Progenitor cell of endocrine pancreas (in vitro differentiated cells): Measurements from ENCODE around the gene PLAC9. TPM values are rescaled to one million over a fixed set of nuclear protein-coding genes. Genes with fewer than 3 reads are reported as not detected.

Experiments used
- DNase-seq: peaks from one replicate; pipeline ENCODE4 v3.0.0; 2021; ENCODE audit warnings: low spot score; ENCODE audit not compliant: unreplicated experiment
- H3K27ac Mint-ChIP-seq: 2 replicates; pipeline ENCODE4 v1.8.0; 2021; ENCODE audit warnings: mild to moderate bottlenecking, moderate library complexity, mixed read lengths
- H3K27me3 Mint-ChIP-seq: 2 replicates; pipeline ENCODE4 v1.8.0; 2021; ENCODE audit warnings: mixed read lengths
- H3K36me3 Mint-ChIP-seq: 2 replicates; pipeline ENCODE4 v1.8.0; 2022; ENCODE audit warnings: mixed read lengths; ENCODE audit not compliant: insufficient read depth
- H3K4me1 Mint-ChIP-seq: 2 replicates; pipeline ENCODE4 v1.8.0; 2021; ENCODE audit warnings: low read depth, mixed read lengths
- H3K4me3 Mint-ChIP-seq: 2 replicates; pipeline ENCODE4 v1.8.0; 2021; ENCODE audit warnings: low read depth, mild to moderate bottlenecking, moderate library complexity, mixed read lengths
- H3K9me3 Mint-ChIP-seq: 2 replicates; pipeline ENCODE4 v1.8.0; 2021; ENCODE audit warnings: low read depth, mixed read lengths
- CTCF ChIP-seq: fragments of 200-600 bp; sonication (generic); IDR thresholded peaks from one replicate; pipeline ENCODE4 v1.5.0; 2021; ENCODE audit warnings: antibody characterized with exemption, mild to moderate bottlenecking; ENCODE audit not compliant: unreplicated experiment
- total RNA-seq: library from RNA; stranded (reverse); gene quantifications from 2 replicates; pipeline ENCODE4 v1.2.1, GENCODE V29; 2021

The PLAC9 gene
- total RNA-seq, 1 donor from 2014 or later: 0.79 TPM

- peaks cover 26% of the 10 kb centered on the region for H3K4me1 Mint-ChIP-seq
- H3K4me3 Mint-ChIP-seq: no peak overlapping the region
- peaks cover 5% of the 10 kb centered on the region for H3K9me3 Mint-ChIP-seq
- no peaks in the 10 kb centered on the region for H3K27me3 Mint-ChIP-seq
- peak overlapping the region; percentile 29 for H3K27ac Mint-ChIP-seq
- H3K36me3 Mint-ChIP-seq: peaks cover 12% of the 10 kb centered on the region
- no peak for TF ChIP-seq CTCF
- DNase-seq: no peak
Observed at GRCh38 chr10:80191589-80192270, 59.2 kb downstream of the PLAC9 start.

GRCh38 chr10:80192553-80192952 is 60.0 kb downstream of the PLAC9 start:
- peaks cover 10% of the 10 kb centered on the region for H3K36me3 Mint-ChIP-seq
- TF ChIP-seq CTCF: no peak
- H3K4me1 Mint-ChIP-seq: peaks cover 29% of the 10 kb centered on the region
- H3K9me3 Mint-ChIP-seq: peaks cover 5% of the 10 kb centered on the region
- no peak for DNase-seq
- no peaks in the 10 kb centered on the region for H3K27me3 Mint-ChIP-seq
- no peak overlapping the region for H3K4me3 Mint-ChIP-seq
- H3K27ac Mint-ChIP-seq: no peak overlapping the region

- Mint-ChIP-seq H3K27me3 (no peaks in the 10 kb centered on the region), H3K36me3 (peaks cover 10% of the 10 kb centered on the region), H3K9me3 (peaks cover 5% of the 10 kb centered on the region), H3K4me3 (no peak overlapping the region), H3K4me1 (peaks cover 38% of the 10 kb centered on the region), H3K27ac (no peak overlapping the region)
- no peak for DNase-seq
- no peak for TF ChIP-seq CTCF
Observed at GRCh38 chr10:80194373-80195045, 62.0 kb downstream of the PLAC9 start.

Other genes starting within 250 kb of the PLAC9 start
- gene SFTPD, start 183.6 kb upstream of the PLAC9 start, total RNA-seq: 0.29 and 0.40 TPM in 2 replicates
- gene TMEM254, start 54.1 kb upstream of the PLAC9 start, total RNA-seq: 34.7 and 34.8 TPM in 2 replicates
- gene ANXA11, start 72.8 kb downstream of the PLAC9 start, total RNA-seq: 120 and 126 TPM in 2 replicates
- 0.13 and 0.34 TPM in 2 replicates for gene MAT1A, start 156.9 kb downstream of the PLAC9 start, total RNA-seq
- gene DYDC1, start 224.0 kb downstream of the PLAC9 start, total RNA-seq: not detected in 2 replicates
- gene DYDC2, start 224.1 kb downstream of the PLAC9 start, total RNA-seq: 1.4 and 1.8 TPM in 2 replicates